Fibroblast of lung (primary cell): ENCODE measurements around the gene GINS1. TPM values are rescaled to one million over a fixed set of nuclear protein-coding genes. Genes with fewer than 3 reads are reported as not detected.

Experiments used
- DNase-seq, 2 donors: peaks; one replicate each; pipeline versions ENCODE4 v3.0.0 to v3.0.0-alpha.2; 2010; ENCODE audit warnings: low read depth in 2 of 2
- H2AFZ ChIP-seq: 2 replicates; pipeline ENCODE4 v1.5.1; 2012; ENCODE audit warnings: low read length, control low read depth, inconsistent platforms
- H3K27ac ChIP-seq: 2 replicates; pipeline ENCODE4 v1.5.1; 2011; ENCODE audit warnings: low read length, control low read depth; ENCODE audit not compliant: insufficient read depth
- H3K27me3 ChIP-seq: 2 replicates; pipeline ENCODE4 v1.5.1; 2011; ENCODE audit warnings: mild to moderate bottlenecking, low read length; ENCODE audit not compliant: control insufficient read depth, insufficient read depth
- H3K36me3 ChIP-seq: 2 replicates; pipeline ENCODE4 v1.5.1; 2011; ENCODE audit warnings: low read length; ENCODE audit not compliant: control insufficient read depth, insufficient read depth
- H3K4me1 ChIP-seq: 2 replicates; pipeline ENCODE4 v1.5.1; 2011; ENCODE audit warnings: low read length; ENCODE audit not compliant: control insufficient read depth, insufficient read depth; ENCODE audit errors: extremely low read depth
- H3K4me2 ChIP-seq: 2 replicates; pipeline ENCODE4 v1.5.1; 2011; ENCODE audit warnings: low read length, control low read depth; ENCODE audit not compliant: insufficient read depth; ENCODE audit errors: extremely low read depth
- H3K4me3 ChIP-seq, 4 experiments: fragments of 200-600 bp in 1 of 4; sonication (generic) in 1 of 4; replicated peaks in 1 of 4; 2 replicates each; pipeline ENCODE4 v1.5.1; 2011 to 2016; ENCODE audit warnings: low read length in 4 of 4, low read depth in 3 of 4, mild to moderate bottlenecking in 3 of 4, control low read depth in 2 of 4, inconsistent platforms in 1 of 4, mixed read lengths in 1 of 4; ENCODE audit not compliant: insufficient read depth in 1 of 4; ENCODE audit errors: control extremely low read depth in 1 of 4
- H3K79me2 ChIP-seq: 2 replicates; pipeline ENCODE4 v1.5.1; 2012; ENCODE audit warnings: mild to moderate bottlenecking, low read length, inconsistent platforms; ENCODE audit not compliant: control insufficient read depth, insufficient read depth
- H3K9ac ChIP-seq: 2 replicates; pipeline ENCODE4 v1.5.1; 2011; ENCODE audit warnings: mild to moderate bottlenecking, low read length, control low read depth; ENCODE audit not compliant: insufficient read depth
- H3K9me3 ChIP-seq: 2 replicates; pipeline ENCODE4 v1.5.1; 2012; ENCODE audit warnings: low read depth, low read length; ENCODE audit not compliant: control insufficient read depth, insufficient read depth
- H4K20me1 ChIP-seq: 2 replicates; pipeline ENCODE4 v1.5.1; 2011; ENCODE audit warnings: low read length; ENCODE audit not compliant: control insufficient read depth, insufficient read depth; ENCODE audit errors: extremely low read depth
- EZH2 ChIP-seq: IDR thresholded peaks from 2 replicates; pipeline ENCODE4 v1.5.1; 2012; ENCODE audit warnings: low read length, control low read depth, mild to moderate bottlenecking; ENCODE audit errors: missing control alignments
- polyA plus RNA-seq, 2 donors: library from polyadenylated mRNA; depleted of rRNA in 1 of 2; stranded (reverse) in 1 of 2; unstranded in 1 of 2; fragments of >200 nt; gene quantifications; 2 replicates each; pipeline ENCODE4 v1.2.1, GENCODE V29; 2011 to 2012; ENCODE audit warnings: missing spikeins in 1 of 2
- total RNA-seq: library from RNA; depleted of rRNA; stranded (reverse); fragments of >200 nt; gene quantifications from 2 replicates; pipeline ENCODE4 v1.2.1, GENCODE V29; 2014
- TF ChIP-seq, protein P1 (sequence below), 2 donors: IDR thresholded peaks in 1 of 2; conservative IDR thresholded peaks in 1 of 2; 1 replicate in 1 of 2; 2 replicates in 1 of 2; pipeline ENCODE4 v1.5.1; 2011 to 2012; ENCODE audit warnings: low read length in 2 of 2, control low read depth in 1 of 2, inconsistent platforms in 1 of 2, low read depth in 1 of 2, mild to moderate bottlenecking in 1 of 2

GINS1 gene
- total and polyA plus RNA-seq, 2 donors (not counting 1 experiment from before 2014, with no cell fraction given), result 3.0 to 5.6 TPM

DNA sequence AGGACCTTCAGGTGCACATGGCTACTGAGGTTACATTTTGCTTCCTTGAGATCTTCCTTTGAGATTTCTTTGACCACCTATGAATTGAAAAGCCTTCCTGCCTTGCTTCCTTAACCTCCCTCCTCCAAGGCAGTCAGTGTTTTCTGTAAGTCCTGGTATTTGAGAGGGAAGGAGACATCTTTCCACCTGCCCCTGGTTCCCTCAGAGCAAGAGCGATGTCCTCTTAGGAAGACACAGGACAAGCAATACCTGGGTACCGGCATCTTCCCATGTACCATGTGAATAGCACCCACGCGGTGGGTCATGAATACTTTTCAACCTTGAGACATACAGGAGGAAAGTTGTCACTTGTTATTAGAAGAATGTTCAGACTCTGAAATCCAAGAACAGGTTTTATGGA lies 37.1 kb downstream of the GINS1 start:
- no peak for DNase-seq
- Histone ChIP-seq H3K27ac (no peak overlapping the region), H3K4me3 (no peak overlapping the region), H3K4me2 (no peak overlapping the region), H3K79me2 (no peaks in the 10 kb centered on the region), H3K36me3 (no peaks in the 10 kb centered on the region), H3K4me1 (no peaks in the 10 kb centered on the region), H3K9me3 (no peaks in the 10 kb centered on the region), H4K20me1 (no peaks in the 10 kb centered on the region), H3K9ac (no peak overlapping the region), H2AFZ (no peak overlapping the region), H3K27me3 (no peaks in the 10 kb centered on the region)
- TF ChIP-seq, protein P1, sequence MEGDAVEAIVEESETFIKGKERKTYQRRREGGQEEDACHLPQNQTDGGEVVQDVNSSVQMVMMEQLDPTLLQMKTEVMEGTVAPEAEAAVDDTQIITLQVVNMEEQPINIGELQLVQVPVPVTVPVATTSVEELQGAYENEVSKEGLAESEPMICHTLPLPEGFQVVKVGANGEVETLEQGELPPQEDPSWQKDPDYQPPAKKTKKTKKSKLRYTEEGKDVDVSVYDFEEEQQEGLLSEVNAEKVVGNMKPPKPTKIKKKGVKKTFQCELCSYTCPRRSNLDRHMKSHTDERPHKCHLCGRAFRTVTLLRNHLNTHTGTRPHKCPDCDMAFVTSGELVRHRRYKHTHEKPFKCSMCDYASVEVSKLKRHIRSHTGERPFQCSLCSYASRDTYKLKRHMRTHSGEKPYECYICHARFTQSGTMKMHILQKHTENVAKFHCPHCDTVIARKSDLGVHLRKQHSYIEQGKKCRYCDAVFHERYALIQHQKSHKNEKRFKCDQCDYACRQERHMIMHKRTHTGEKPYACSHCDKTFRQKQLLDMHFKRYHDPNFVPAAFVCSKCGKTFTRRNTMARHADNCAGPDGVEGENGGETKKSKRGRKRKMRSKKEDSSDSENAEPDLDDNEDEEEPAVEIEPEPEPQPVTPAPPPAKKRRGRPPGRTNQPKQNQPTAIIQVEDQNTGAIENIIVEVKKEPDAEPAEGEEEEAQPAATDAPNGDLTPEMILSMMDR (conservative IDR thresholded peaks at IDR 0.05 in 1 of 2, IDR thresholded peaks at IDR 0.05 in 1 of 2; ENCODE audit: low read depth in 1 of 2, low read length in 2 of 2), result no peak
- no peak for TF ChIP-seq EZH2

- Histone ChIP-seq H3K79me2 (no peaks in the 10 kb centered on the region), H2AFZ (no peak overlapping the region), H3K27ac (no peak overlapping the region), H3K9ac (no peak overlapping the region), H3K4me3 (no peak overlapping the region), H3K4me1 (no peaks in the 10 kb centered on the region), H3K36me3 (no peaks in the 10 kb centered on the region), H3K9me3 (no peaks in the 10 kb centered on the region), H3K27me3 (no peaks in the 10 kb centered on the region), H3K4me2 (no peak overlapping the region), H4K20me1 (no peaks in the 10 kb centered on the region)
- TF ChIP-seq, protein P1 (conservative IDR thresholded peaks at IDR 0.05 in 1 of 2, IDR thresholded peaks at IDR 0.05 in 1 of 2; ENCODE audit: low read depth in 1 of 2, low read length in 2 of 2), result no peak
- TF ChIP-seq EZH2, result no peak
- no peak for DNase-seq
Measured at GRCh38 chr20:25447671-25448070, 40.2 kb downstream of the GINS1 start.

GRCh38 chr20:25452333-25452732 lies 44.9 kb downstream of the GINS1 start:
- Histone ChIP-seq H3K4me1 (no peaks in the 10 kb centered on the region), H3K4me2 (no peak overlapping the region), H3K79me2 (no peaks in the 10 kb centered on the region), H4K20me1 (no peaks in the 10 kb centered on the region), H2AFZ (no peak overlapping the region), H3K27me3 (no peaks in the 10 kb centered on the region), H3K9me3 (no peaks in the 10 kb centered on the region), H3K27ac (no peak overlapping the region), H3K4me3 (no peak overlapping the region), H3K9ac (no peak overlapping the region), H3K36me3 (peaks cover 2% of the 10 kb centered on the region)
- no peak for DNase-seq
- TF ChIP-seq EZH2, result no peak
- TF ChIP-seq, protein P1 (conservative IDR thresholded peaks at IDR 0.05 in 1 of 2, IDR thresholded peaks at IDR 0.05 in 1 of 2; ENCODE audit: low read depth in 1 of 2, low read length in 2 of 2), result no peak
